Measurements from ENCODE around the gene MAD1L1.

DNA sequence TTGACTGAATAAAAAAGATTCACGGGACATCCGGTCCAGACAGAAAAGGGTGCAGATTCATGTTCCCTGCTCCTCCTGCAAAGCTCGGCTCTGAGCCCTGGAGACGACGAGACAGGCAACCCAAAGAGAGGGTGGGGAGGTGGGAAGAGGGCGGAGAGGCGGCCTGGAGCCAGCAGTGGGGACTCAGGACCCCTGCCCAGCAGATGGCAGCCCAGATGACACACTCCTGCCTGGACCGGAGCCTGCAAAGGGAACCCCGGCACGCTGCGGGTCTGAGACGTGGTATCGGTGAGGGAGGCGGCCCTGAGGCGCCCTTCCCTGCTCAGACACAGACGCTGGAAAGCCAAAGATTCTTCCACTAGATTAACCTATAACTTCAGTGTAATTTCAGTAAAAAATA lies 311.9 kb downstream of the MAD1L1 start:
- TF ChIP-seq ZNF232 (CRISPR knock-in tag; IDR thresholded peaks at IDR 0.05): no peak
- no peak for TF ChIP-seq ETV6 (CRISPR knock-in tag; IDR thresholded peaks at IDR 0.05)
- no peak for TF ChIP-seq NFYB (CRISPR knock-in tag; conservative IDR thresholded peaks at IDR 0.05; ENCODE audit: low read depth)
- no peak for TF ChIP-seq ZNF671 (CRISPR knock-in tag; IDR thresholded peaks at IDR 0.05)
- TF ChIP-seq, protein P1, sequence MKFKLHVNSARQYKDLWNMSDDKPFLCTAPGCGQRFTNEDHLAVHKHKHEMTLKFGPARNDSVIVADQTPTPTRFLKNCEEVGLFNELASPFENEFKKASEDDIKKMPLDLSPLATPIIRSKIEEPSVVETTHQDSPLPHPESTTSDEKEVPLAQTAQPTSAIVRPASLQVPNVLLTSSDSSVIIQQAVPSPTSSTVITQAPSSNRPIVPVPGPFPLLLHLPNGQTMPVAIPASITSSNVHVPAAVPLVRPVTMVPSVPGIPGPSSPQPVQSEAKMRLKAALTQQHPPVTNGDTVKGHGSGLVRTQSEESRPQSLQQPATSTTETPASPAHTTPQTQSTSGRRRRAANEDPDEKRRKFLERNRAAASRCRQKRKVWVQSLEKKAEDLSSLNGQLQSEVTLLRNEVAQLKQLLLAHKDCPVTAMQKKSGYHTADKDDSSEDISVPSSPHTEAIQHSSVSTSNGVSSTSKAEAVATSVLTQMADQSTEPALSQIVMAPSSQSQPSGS (CRISPR knock-in tag; IDR thresholded peaks at IDR 0.05; ENCODE audit: borderline replicate concordance, low read depth): no peak
- TF ChIP-seq CREM (CRISPR knock-in tag; IDR thresholded peaks at IDR 0.05): no peak
- TF ChIP-seq, protein P2, sequence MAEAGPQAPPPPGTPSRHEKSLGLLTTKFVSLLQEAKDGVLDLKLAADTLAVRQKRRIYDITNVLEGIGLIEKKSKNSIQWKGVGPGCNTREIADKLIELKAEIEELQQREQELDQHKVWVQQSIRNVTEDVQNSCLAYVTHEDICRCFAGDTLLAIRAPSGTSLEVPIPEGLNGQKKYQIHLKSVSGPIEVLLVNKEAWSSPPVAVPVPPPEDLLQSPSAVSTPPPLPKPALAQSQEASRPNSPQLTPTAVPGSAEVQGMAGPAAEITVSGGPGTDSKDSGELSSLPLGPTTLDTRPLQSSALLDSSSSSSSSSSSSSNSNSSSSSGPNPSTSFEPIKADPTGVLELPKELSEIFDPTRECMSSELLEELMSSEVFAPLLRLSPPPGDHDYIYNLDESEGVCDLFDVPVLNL (CRISPR knock-in tag; IDR thresholded peaks at IDR 0.05; ENCODE audit: borderline replicate concordance, low read depth): no peak
- no peak for TF ChIP-seq ESRRA (CRISPR knock-in tag; IDR thresholded peaks at IDR 0.05; ENCODE audit: borderline replicate concordance)
- TF ChIP-seq, protein P3, sequence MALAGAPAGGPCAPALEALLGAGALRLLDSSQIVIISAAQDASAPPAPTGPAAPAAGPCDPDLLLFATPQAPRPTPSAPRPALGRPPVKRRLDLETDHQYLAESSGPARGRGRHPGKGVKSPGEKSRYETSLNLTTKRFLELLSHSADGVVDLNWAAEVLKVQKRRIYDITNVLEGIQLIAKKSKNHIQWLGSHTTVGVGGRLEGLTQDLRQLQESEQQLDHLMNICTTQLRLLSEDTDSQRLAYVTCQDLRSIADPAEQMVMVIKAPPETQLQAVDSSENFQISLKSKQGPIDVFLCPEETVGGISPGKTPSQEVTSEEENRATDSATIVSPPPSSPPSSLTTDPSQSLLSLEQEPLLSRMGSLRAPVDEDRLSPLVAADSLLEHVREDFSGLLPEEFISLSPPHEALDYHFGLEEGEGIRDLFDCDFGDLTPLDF (CRISPR knock-in tag; IDR thresholded peaks at IDR 0.05): no peak
- TF ChIP-seq, protein P4, sequence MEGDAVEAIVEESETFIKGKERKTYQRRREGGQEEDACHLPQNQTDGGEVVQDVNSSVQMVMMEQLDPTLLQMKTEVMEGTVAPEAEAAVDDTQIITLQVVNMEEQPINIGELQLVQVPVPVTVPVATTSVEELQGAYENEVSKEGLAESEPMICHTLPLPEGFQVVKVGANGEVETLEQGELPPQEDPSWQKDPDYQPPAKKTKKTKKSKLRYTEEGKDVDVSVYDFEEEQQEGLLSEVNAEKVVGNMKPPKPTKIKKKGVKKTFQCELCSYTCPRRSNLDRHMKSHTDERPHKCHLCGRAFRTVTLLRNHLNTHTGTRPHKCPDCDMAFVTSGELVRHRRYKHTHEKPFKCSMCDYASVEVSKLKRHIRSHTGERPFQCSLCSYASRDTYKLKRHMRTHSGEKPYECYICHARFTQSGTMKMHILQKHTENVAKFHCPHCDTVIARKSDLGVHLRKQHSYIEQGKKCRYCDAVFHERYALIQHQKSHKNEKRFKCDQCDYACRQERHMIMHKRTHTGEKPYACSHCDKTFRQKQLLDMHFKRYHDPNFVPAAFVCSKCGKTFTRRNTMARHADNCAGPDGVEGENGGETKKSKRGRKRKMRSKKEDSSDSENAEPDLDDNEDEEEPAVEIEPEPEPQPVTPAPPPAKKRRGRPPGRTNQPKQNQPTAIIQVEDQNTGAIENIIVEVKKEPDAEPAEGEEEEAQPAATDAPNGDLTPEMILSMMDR (IDR thresholded peaks at IDR 0.05): no peak
- TF ChIP-seq, protein P5, sequence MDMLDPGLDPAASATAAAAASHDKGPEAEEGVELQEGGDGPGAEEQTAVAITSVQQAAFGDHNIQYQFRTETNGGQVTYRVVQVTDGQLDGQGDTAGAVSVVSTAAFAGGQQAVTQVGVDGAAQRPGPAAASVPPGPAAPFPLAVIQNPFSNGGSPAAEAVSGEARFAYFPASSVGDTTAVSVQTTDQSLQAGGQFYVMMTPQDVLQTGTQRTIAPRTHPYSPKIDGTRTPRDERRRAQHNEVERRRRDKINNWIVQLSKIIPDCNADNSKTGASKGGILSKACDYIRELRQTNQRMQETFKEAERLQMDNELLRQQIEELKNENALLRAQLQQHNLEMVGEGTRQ (CRISPR knock-in tag; IDR thresholded peaks at IDR 0.05): no peak
- TF ChIP-seq, protein P6, sequence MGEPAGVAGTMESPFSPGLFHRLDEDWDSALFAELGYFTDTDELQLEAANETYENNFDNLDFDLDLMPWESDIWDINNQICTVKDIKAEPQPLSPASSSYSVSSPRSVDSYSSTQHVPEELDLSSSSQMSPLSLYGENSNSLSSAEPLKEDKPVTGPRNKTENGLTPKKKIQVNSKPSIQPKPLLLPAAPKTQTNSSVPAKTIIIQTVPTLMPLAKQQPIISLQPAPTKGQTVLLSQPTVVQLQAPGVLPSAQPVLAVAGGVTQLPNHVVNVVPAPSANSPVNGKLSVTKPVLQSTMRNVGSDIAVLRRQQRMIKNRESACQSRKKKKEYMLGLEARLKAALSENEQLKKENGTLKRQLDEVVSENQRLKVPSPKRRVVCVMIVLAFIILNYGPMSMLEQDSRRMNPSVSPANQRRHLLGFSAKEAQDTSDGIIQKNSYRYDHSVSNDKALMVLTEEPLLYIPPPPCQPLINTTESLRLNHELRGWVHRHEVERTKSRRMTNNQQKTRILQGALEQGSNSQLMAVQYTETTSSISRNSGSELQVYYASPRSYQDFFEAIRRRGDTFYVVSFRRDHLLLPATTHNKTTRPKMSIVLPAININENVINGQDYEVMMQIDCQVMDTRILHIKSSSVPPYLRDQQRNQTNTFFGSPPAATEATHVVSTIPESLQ (CRISPR knock-in tag; IDR thresholded peaks at IDR 0.05): no peak
